Fibroblast of villous mesenchyme (primary cell): ENCODE measurements around the gene NCAM1. TPM values are rescaled to one million over a fixed set of nuclear protein-coding genes. Genes with fewer than 3 reads are reported as not detected.

Experiments used
- DNase-seq: peaks from one replicate; pipeline ENCODE4 v3.0.0-alpha.2; 2010; ENCODE audit warnings: low read depth
- H3K4me3 ChIP-seq: 2 replicates; pipeline ENCODE4 v1.5.1; 2011; ENCODE audit warnings: low read depth, mild to moderate bottlenecking, low read length
- CTCF ChIP-seq: IDR thresholded peaks from 2 replicates; pipeline ENCODE4 v1.5.1; 2012; ENCODE audit warnings: low read depth, mild to moderate bottlenecking, low read length; ENCODE audit not compliant: insufficient read depth
- total RNA-seq: library from RNA; depleted of rRNA; stranded (reverse); fragments of >200 nt; gene quantifications from 2 replicates; pipeline ENCODE4 v1.2.3, GENCODE V29; 2012

NCAM1 gene
- total RNA-seq, 1 donor = 0.86 TPM

- H3K4me3 ChIP-seq = no peak overlapping the region
- DNase-seq = no peak
- TF ChIP-seq CTCF = no peak
These were observed 28.6 kb upstream of the NCAM1 start for GRCh38 chr11:112932593-112932992.

- no peak for DNase-seq
- H3K4me3 ChIP-seq = no peak overlapping the region
- TF ChIP-seq CTCF = no peak
These were observed 27.2 kb upstream of the NCAM1 start for GRCh38 chr11:112933970-112934369.

DNA sequence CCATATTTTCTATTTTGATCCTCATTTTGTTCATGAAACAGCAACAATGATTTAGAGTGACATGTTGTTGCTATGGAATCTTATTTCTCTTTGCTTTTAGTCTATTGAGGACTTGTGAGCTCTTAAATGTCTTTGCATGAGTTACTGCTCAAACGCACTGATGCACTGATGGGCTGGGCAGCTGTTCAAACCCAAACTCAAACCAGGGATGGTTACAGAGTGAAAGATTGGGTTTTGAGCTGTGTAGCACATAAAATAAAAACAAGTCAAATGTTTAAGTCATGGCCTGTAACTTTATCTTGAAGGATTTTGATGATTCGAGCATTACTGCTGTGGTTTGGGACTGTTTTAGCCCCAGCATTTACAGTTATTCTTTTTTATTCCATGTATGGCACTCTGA, 20.1 kb upstream of the NCAM1 start:
- no peak overlapping the region for H3K4me3 ChIP-seq
- DNase-seq = no peak
- TF ChIP-seq CTCF = no peak

- DNase-seq = no peak
- no peak overlapping the region for H3K4me3 ChIP-seq
- TF ChIP-seq CTCF = no peak
These were observed 18.1 kb upstream of the NCAM1 start for GRCh38 chr11:112942966-112943643.

DNA sequence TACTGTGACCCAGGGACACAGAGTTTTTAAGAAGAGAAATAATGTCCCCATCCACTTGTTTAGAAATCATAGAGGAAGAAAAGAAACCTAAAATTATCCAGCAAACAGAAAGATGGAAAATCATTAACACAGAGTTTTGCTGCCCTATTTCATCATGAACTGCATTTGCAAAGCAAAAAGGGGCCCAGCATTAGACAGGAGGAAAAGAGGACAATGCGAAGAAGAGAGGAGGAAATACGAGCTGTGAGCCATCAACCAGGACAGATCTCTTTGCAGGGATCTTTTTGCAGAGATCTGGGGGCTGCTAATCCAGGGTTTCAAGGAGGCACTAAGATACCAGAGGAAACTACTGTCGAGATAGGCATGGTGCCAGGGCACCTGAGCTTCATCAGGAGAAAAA, 14.4 kb upstream of the NCAM1 start:
- no peak for DNase-seq
- H3K4me3 ChIP-seq = no peak overlapping the region
- no peak for TF ChIP-seq CTCF

DNA sequence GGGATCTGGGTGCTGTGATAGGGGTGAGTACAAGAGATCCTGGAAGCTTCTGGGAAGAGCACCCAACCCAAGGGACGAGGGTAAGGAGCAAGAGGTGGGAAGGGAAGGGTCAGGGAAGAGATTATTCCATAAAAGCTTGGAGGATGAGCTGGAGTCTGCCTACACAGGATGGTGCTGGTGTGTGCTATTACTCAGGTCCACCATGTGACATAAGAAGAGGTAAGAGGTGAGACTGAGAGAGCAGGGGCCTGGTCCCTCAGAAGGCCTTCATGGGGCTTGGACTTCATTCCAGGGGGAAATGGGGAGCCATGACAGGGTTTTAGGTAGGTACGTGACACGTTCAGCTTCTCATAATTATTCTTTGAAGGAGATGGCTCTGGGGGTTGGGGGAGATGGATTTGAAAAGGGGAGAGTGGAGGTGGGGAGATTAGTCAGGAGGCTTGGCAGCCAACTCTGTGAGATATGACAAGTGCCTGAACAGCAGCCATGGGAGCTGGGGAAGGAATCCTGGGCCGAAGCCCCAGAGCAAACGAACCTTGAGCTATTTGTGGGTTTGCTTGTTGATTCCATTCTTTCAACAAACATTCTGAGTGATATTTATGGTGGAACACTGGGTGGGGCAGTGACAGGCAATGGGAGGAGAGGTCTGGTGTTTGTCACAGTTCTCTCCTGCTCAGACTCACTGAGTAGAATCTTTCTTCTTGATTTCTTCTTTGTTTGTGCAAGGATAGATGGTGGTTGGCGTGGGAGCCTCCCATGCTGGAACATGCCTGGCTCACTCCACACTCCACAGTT, 11.2 kb upstream of the NCAM1 start:
- DNase-seq = no peak
- no peak for TF ChIP-seq CTCF
- no peak overlapping the region for H3K4me3 ChIP-seq
